ENCODE data around the gene IRF2BPL.

The IRF2BPL gene

GRCh38 chr14:77044783-77045237 is 16.3 kb upstream of the IRF2BPL start:
- Histone ChIP-seq H3K9ac (ENCODE audit: low read length) (no peak overlapping the region), H3K4me2 (ENCODE audit: low read length) (no peak overlapping the region), H3K27me3 (ENCODE audit: low read depth, low read length) (peaks cover 32% of the 10 kb centered on the region), H3K27ac (ENCODE audit: low read length) (no peak overlapping the region), H4K20me1 (ENCODE audit: insufficient read depth, low read length) (no peaks in the 10 kb centered on the region), H3K9me3 (ENCODE audit: insufficient read depth, low read length) (no peaks in the 10 kb centered on the region), H3K4me1 (ENCODE audit: low read length) (peaks cover 46% of the 10 kb centered on the region), H2AFZ (ENCODE audit: low read depth, low read length) (no peak overlapping the region), H3K4me3 (ENCODE audit: low read length) (no peak overlapping the region), H3K36me3 (replicated peaks; ENCODE audit: low read depth, low read length) (no peaks in the 10 kb centered on the region), H3K79me2 (ENCODE audit: low read length) (no peaks in the 10 kb centered on the region)
- no peak for TF ChIP-seq EZH2phosphoT487 (IDR thresholded peaks at IDR 0.05; ENCODE audit: low read depth)
- TF ChIP-seq, protein P1, sequence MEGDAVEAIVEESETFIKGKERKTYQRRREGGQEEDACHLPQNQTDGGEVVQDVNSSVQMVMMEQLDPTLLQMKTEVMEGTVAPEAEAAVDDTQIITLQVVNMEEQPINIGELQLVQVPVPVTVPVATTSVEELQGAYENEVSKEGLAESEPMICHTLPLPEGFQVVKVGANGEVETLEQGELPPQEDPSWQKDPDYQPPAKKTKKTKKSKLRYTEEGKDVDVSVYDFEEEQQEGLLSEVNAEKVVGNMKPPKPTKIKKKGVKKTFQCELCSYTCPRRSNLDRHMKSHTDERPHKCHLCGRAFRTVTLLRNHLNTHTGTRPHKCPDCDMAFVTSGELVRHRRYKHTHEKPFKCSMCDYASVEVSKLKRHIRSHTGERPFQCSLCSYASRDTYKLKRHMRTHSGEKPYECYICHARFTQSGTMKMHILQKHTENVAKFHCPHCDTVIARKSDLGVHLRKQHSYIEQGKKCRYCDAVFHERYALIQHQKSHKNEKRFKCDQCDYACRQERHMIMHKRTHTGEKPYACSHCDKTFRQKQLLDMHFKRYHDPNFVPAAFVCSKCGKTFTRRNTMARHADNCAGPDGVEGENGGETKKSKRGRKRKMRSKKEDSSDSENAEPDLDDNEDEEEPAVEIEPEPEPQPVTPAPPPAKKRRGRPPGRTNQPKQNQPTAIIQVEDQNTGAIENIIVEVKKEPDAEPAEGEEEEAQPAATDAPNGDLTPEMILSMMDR (IDR thresholded peaks at IDR 0.05; ENCODE audit: low read depth, low read length), result no peak

- H3K27me3 ChIP-seq (ENCODE audit: low read depth, low read length), result peaks cover 32% of the 10 kb centered on the region
- no peak for TF ChIP-seq EZH2phosphoT487 (IDR thresholded peaks at IDR 0.05; ENCODE audit: low read depth)
- TF ChIP-seq, protein P1 (IDR thresholded peaks at IDR 0.05; ENCODE audit: low read depth, low read length), result no peak
- H3K4me1 ChIP-seq (ENCODE audit: low read length), result peaks cover 54% of the 10 kb centered on the region
- no peaks in the 10 kb centered on the region for H3K9me3 ChIP-seq (ENCODE audit: insufficient read depth, low read length)
- no peaks in the 10 kb centered on the region for H3K79me2 ChIP-seq (ENCODE audit: low read length)
- H2AFZ ChIP-seq (ENCODE audit: low read depth, low read length), result no peak overlapping the region
- no peaks in the 10 kb centered on the region for H3K36me3 ChIP-seq (replicated peaks; ENCODE audit: low read depth, low read length)
- no peak overlapping the region for H3K9ac ChIP-seq (ENCODE audit: low read length)
- no peak overlapping the region for H3K27ac ChIP-seq (ENCODE audit: low read length)
- no peak overlapping the region for H3K4me3 ChIP-seq (ENCODE audit: low read length)
- H4K20me1 ChIP-seq (ENCODE audit: insufficient read depth, low read length), result no peaks in the 10 kb centered on the region
- peak overlapping the region; percentile 49; the same call in 1 of the 2 replicates for H3K4me2 ChIP-seq (ENCODE audit: low read length)
These were observed 15.5 kb upstream of the IRF2BPL start for GRCh38 chr14:77043984-77044485.

GRCh38 chr14:77043177-77043983 is 14.9 kb upstream of the IRF2BPL start:
- H3K4me3 ChIP-seq (ENCODE audit: low read length), result peak overlapping the region; percentile 46
- H3K9ac ChIP-seq (ENCODE audit: low read length), result peak overlapping the region; percentile 5; the same call in 1 of the 2 replicates

More at GRCh38 chr14:77043177-77043983, 14.9 kb upstream of the IRF2BPL start:
- H2AFZ ChIP-seq (ENCODE audit: low read depth, low read length), result no peak overlapping the region
- no peak for TF ChIP-seq EZH2phosphoT487 (IDR thresholded peaks at IDR 0.05; ENCODE audit: low read depth)
- TF ChIP-seq, protein P1 (IDR thresholded peaks at IDR 0.05; ENCODE audit: low read depth, low read length), result no peak
- H3K27me3 ChIP-seq (ENCODE audit: low read depth, low read length), result peaks cover 34% of the 10 kb centered on the region
- H3K36me3 ChIP-seq (replicated peaks; ENCODE audit: low read depth, low read length), result no peaks in the 10 kb centered on the region
- H4K20me1 ChIP-seq (ENCODE audit: insufficient read depth, low read length), result no peaks in the 10 kb centered on the region
- H3K4me2 ChIP-seq (ENCODE audit: low read length), result peak overlapping the region; percentile 49
- H3K27ac ChIP-seq (ENCODE audit: low read length), result no peak overlapping the region
- peaks cover 56% of the 10 kb centered on the region for H3K4me1 ChIP-seq (ENCODE audit: low read length)
- no peaks in the 10 kb centered on the region for H3K79me2 ChIP-seq (ENCODE audit: low read length)
- H3K9me3 ChIP-seq (ENCODE audit: insufficient read depth, low read length), result no peaks in the 10 kb centered on the region
